Vagina (tissue), 2 donors: ENCODE data around the gene FAM9C.
"Not testable (repeated sequence)": the region's sequence is repeated elsewhere in the genome, so short reads cannot be mapped to it uniquely, and the experiment has no call there.

ENCODE experiments used
- POLR2A ChIP-seq, 2 donors: fragments of 450-650 bp; IDR thresholded peaks; one replicate each; pipeline ENCODE4 v1.6.1; 2017; ENCODE audit warnings: antibody characterized with exemption in 2 of 2, mild to moderate bottlenecking in 2 of 2, moderate library complexity in 2 of 2
- POLR2AphosphoS5 ChIP-seq, 2 donors: sonication (generic); formaldehyde crosslinking; IDR thresholded peaks; one replicate each; pipeline ENCODE4 v1.9.0; 2017; ENCODE audit warnings: antibody characterized with exemption in 2 of 2, mild to moderate bottlenecking in 2 of 2, low read depth in 1 of 2; ENCODE audit not compliant: insufficient read depth in 1 of 2
- TF ChIP-seq, protein P1 (sequence below), 3 experiments: fragments of 450-650 bp in 2 of 3; fragments of 200-600 bp in 1 of 3; sonication (generic) in 1 of 3; IDR thresholded peaks; one replicate each; pipeline ENCODE4 v1.5.1; 2017 to 2019; ENCODE audit warnings: antibody characterized with exemption in 3 of 3, mild to moderate bottlenecking in 2 of 3, moderate library complexity in 2 of 3

DNA sequence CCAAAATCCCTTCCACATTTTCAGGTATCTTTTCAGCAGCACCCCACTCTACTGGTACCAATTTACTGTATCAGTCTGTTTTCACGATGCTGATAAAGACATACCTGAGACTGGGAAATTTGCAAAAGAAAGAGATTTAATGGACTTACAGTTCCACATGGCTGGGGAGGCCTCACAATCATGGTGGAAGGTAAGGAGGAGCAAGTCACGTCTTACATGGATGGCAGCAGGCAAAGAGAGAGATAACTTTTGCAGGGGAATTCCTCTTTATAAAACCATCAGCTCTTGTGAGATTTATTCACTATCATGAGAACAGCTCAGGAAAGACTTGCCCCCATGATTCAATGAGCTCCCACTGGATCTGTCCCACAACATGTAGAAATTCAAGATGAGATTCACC, 18.7 kb upstream of the FAM9C start:
- TF ChIP-seq POLR2AphosphoS5 (IDR thresholded peaks at IDR 0.05; ENCODE audit: insufficient read depth in 1 of 2, low read depth in 1 of 2); POLR2A (IDR thresholded peaks at IDR 0.05): not testable (repeated sequence)
- TF ChIP-seq, protein P1, sequence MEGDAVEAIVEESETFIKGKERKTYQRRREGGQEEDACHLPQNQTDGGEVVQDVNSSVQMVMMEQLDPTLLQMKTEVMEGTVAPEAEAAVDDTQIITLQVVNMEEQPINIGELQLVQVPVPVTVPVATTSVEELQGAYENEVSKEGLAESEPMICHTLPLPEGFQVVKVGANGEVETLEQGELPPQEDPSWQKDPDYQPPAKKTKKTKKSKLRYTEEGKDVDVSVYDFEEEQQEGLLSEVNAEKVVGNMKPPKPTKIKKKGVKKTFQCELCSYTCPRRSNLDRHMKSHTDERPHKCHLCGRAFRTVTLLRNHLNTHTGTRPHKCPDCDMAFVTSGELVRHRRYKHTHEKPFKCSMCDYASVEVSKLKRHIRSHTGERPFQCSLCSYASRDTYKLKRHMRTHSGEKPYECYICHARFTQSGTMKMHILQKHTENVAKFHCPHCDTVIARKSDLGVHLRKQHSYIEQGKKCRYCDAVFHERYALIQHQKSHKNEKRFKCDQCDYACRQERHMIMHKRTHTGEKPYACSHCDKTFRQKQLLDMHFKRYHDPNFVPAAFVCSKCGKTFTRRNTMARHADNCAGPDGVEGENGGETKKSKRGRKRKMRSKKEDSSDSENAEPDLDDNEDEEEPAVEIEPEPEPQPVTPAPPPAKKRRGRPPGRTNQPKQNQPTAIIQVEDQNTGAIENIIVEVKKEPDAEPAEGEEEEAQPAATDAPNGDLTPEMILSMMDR (IDR thresholded peaks at IDR 0.05) = not testable (repeated sequence)
